A549 treated with Hydrocortisone at 1 μM for 4 hours (cell line): ENCODE results near the gene BBS10. TPM values are rescaled to one million over a fixed set of nuclear protein-coding genes. Genes with fewer than 3 reads are reported as not detected.

Experiments
- total RNA-seq: library from RNA; stranded (reverse); fragments of 200-300 nt; extraction: Qiagen RNA extraction; gene quantifications from 5 replicates; pipeline ENCODE4 v1.2.3, GENCODE V29; 2022

Gene BBS10
- 4.3 to 7.2 TPM (median 5.2 TPM) in 5 replicates for total RNA-seq

GRCh38 chr12:76348079-76348901 lies at the start of gene BBS10:
Gene BBS10 (minus strand): TSS chr12:76348415. CDS start chr12:76348358, 57 bp downstream.

Other genes with a start within 250 kb of the BBS10 start
- 10.0 to 21.8 TPM (median 18.9 TPM) in 5 replicates for gene OSBPL8, start 211.4 kb upstream of the BBS10 start, total RNA-seq